Diencephalon (tissue), 1 donor: Measurements from ENCODE around the gene PAK4. TPM values are rescaled to one million over a fixed set of nuclear protein-coding genes. Genes with fewer than 3 reads are reported as not detected.

Source experiments
- total RNA-seq: library from RNA; depleted of rRNA; stranded (reverse); fragments of >200 nt; gene quantifications from one replicate; pipeline ENCODE4 v1.2.3, GENCODE V29; 2014

PAK4 gene
- 2.5 TPM for total RNA-seq

GRCh38 chr19:39125554-39126311, at the start of gene PAK4:
TSS of gene PAK4 (plus strand) at chr19:39125786. CDS start at chr19:39169554, 43,768 bp downstream.

GRCh38 chr19:39083983-39084731, 41.4 kb upstream of the PAK4 start, which contains the start of gene ACP7:
TSS of gene ACP7 (plus strand) at chr19:39084368. CDS start at chr19:39085270, 902 bp downstream.

GRCh38 chr19:39196860-39197562, 71.4 kb downstream of the PAK4 start, which contains the start of gene NCCRP1:
TSS of gene NCCRP1 (plus strand) at chr19:39196964. CDS start at chr19:39196983, 19 bp downstream.

GRCh38 chr19:39203372-39204341, 78.1 kb downstream of the PAK4 start, which contains the start of gene SYCN:
TSS of gene SYCN (minus strand) at chr19:39204263. CDS start at chr19:39204254, 9 bp downstream.

Other genes starting within 250 kb of the PAK4 start
- 14.1 TPM for gene RINL, start 247.5 kb upstream of the PAK4 start, total RNA-seq
- gene SIRT2, start 226.2 kb upstream of the PAK4 start, total RNA-seq: 98.7 TPM
- 4.8 TPM for gene NFKBIB, start 225.8 kb upstream of the PAK4 start, total RNA-seq
- gene CCER2, start 213.6 kb upstream of the PAK4 start, total RNA-seq: 0.69 TPM
- gene SARS2, start 195.0 kb upstream of the PAK4 start, total RNA-seq: 9.0 TPM
- gene MRPS12, start 194.8 kb upstream of the PAK4 start, total RNA-seq: 17.8 TPM
- 4.6 TPM for gene FBXO17, start 150.0 kb upstream of the PAK4 start, total RNA-seq
- gene FBXO27, start 93.2 kb upstream of the PAK4 start, total RNA-seq: 10.4 TPM
- gene ACP7, start 41.4 kb upstream of the PAK4 start, total RNA-seq: not detected
- 0.23 TPM for gene NCCRP1, start 71.2 kb downstream of the PAK4 start, total RNA-seq
- gene SYCN, start 78.5 kb downstream of the PAK4 start, total RNA-seq: not detected
- gene IFNL3, start 119.2 kb downstream of the PAK4 start, total RNA-seq: not detected
- gene IFNL4, start 123.1 kb downstream of the PAK4 start, total RNA-seq: not detected
- not detected for gene IFNL2, start 142.6 kb downstream of the PAK4 start, total RNA-seq
- not detected for gene IFNL1, start 170.6 kb downstream of the PAK4 start, total RNA-seq
- 10.6 TPM for gene LRFN1, start 195.1 kb downstream of the PAK4 start, total RNA-seq
- 3.5 TPM for gene GMFG, start 210.3 kb downstream of the PAK4 start, total RNA-seq
- 23.1 TPM for gene SAMD4B, start 216.6 kb downstream of the PAK4 start, total RNA-seq